Measurements from ENCODE around the gene PLXNB3.

Gene PLXNB3

GRCh38 chrX:153773741-153774575 lies 9.9 kb downstream of the PLXNB3 start:
- no peak for DNase-seq (ENCODE audit: low read depth in 2 of 2)

DNA sequence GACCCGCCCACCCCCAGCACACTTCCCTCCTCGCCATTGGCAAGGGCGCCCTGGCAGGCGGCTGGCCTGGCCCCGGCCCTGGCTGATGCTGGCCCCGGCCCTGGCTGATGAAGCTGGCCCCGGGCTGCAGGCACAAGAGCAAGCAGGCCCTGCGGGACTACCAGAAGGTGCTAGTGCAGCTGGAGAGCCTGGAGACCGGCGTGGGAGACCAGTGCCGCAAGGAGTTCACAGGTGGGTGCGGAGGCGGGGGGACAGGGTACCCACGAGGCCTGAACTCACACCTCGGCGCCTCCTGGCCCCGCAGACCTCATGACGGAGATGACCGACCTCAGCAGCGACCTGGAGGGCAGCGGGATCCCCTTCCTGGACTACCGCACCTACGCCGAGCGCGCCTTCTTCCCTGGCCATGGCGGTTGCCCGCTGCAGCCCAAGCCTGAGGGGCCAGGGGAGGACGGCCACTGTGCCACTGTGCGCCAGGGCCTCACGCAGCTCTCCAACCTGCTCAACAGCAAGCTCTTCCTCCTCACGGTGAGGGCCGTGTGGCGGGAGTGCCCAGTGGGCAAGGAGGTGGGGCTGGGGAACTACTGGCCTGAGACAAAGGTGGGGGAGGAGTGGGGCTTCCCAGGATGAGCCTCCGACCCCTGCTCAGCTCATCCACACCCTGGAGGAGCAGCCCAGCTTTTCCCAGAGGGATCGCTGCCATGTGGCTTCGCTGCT lies 10.7 kb downstream of the PLXNB3 start:
- no peak for DNase-seq (ENCODE audit: low read depth in 2 of 2)

DNA sequence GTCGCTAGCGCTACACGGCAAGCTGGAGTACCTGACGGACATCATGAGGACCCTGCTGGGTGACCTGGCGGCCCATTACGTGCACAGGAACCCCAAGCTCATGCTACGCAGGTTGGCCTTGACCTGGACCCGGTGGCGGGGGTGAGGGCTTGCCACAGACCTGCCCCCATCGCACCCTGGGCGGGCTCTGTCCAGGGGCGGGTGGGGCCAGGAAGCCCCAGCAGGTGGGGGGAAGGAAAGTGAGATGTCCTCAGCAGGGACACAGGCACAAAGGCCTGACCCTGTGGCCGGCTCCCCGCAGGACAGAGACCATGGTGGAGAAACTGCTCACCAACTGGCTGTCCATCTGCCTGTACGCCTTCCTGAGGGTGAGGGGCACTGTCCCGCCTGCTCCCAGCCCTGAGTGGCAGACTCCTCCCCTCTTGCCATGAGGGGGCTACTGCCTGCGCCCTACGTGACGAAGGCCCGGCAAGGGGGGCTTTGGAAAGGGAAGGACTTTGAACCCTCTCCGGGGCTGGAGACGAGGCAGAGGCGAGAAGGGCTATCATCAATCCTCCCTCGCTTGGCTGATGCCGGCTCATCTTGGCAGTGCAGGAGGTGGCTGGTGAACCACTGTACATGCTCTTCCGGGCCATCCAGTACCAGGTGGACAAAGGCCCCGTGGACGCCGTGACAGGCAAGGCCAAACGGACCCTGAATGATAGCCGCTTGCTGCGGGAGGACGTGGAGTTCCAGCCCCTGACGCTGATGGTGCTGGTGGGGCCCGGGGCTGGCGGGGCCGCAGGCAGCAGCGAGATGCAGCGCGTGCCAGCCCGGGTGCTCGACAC lies 11.5 kb downstream of the PLXNB3 start:
- no peak for DNase-seq (ENCODE audit: low read depth in 2 of 2)

DNA sequence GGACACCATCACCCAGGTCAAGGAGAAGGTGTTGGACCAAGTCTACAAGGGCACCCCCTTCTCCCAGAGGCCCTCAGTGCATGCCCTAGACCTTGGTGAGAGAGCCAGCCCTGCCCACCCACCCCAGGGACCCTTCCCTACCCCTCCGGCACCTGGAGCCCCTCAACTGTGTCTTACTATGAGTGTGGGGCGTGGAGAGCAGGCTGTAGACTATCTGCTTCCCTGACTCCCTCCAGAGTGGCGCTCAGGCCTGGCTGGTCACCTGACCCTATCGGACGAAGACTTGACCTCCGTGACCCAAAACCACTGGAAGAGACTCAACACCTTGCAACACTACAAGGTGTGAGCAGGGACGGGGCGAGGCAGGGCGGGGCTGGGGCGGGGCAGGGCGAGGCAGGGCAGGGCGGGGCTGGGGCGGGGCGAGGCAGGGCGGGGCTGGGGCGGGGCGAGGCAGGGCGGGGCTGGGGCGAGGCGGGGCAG lies 12.1 kb downstream of the PLXNB3 start:
- DNase-seq (ENCODE audit: low read depth in 2 of 2), result no peak

GRCh38 chrX:153776611-153777045 lies 12.6 kb downstream of the PLXNB3 start:
- no peak for DNase-seq (ENCODE audit: low read depth in 2 of 2)

DNA sequence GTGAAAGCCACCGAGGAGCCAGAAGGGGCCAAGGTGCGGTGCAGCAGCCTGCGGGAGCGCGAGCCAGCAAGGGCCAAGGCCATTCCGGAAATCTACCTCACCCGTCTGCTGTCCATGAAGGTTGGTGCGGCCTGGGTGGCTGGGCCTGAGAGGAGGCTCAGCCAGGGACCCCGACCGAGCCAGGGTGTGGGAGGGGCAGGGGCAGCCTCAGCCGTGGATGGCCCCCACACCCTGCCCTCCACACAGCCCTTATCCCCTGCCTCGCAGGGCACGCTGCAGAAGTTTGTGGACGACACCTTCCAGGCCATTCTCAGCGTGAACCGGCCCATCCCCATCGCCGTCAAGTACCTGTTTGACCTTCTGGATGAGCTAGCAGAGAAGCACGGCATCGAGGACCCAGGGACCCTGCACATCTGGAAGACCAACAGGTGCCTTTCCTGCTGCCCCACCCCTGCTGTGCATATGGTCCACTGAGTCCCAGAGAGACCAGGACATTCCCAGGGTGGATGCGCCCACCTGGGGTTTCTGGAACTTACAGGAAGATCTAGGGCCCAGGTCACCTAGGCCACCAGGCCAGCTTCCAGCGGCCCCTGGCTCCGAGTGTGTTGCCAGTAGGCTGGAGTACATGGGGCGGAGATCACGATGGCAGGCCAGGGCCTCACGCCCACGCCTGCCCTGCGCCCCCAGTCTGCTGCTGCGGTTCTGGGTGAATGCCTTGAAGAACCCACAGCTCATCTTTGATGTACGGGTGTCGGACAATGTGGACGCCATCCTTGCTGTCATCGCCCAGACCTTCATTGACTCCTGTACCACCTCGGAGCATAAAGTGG lies 13.4 kb downstream of the PLXNB3 start:
- DNase-seq (ENCODE audit: low read depth in 2 of 2), result no peak

GRCh38 chrX:153778181-153778580 lies 14.1 kb downstream of the PLXNB3 start:
- DNase-seq (ENCODE audit: low read depth in 2 of 2), result no peak

- DNase-seq (ENCODE audit: low read depth in 2 of 2), result no peak
Measured at GRCh38 chrX:153778684-153779101, 14.6 kb downstream of the PLXNB3 start.

GRCh38 chrX:153779891-153780677 lies 16.0 kb downstream of the PLXNB3 start:
- no peak for DNase-seq (ENCODE audit: low read depth in 2 of 2)

DNA sequence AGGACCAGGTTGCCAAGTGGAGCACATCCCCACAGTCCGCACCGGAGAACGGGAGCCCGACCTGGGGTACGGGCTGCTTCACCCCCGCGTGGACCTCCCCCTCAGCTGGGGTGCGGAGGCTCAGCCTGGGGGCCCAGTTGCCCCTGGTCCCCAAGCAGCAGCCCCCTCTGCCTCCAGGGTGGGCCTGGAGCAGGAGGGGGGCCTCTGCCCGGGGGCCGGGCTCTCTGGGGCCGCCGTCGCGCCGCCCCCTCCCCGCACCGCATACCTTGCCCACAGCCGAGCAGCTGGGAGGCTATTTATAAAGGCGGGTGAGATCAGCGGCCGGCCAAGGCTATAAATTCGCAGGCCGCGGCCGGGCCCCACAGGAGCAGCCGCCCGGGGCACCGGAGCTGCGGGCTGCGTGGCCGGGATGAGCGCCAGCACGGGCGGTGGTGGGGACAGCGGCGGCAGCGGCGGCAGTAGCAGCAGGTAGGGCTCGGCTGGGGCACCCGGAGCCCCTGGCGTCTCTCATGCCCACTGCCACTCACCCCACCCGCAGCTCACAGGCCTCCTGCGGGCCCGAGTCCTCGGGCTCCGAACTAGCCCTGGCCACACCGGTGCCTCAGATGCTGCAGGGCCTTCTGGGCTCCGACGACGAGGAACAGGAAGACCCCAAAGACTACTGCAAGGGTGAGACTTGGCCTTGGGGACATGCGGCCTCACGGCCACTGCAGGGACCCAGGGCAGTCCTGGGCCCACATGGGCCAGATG lies 16.8 kb downstream of the PLXNB3 start, which contains the start of gene SRPK3:
Gene SRPK3 (plus strand): TSS at position 364 of the 750 bp plus-strand sequence. CDS start 46 bp downstream, at position 410.
- DNase-seq (ENCODE audit: low read depth in 2 of 2), result no peak

GRCh38 chrX:153781428-153782047 lies 17.5 kb downstream of the PLXNB3 start:
- no peak for DNase-seq (ENCODE audit: low read depth in 2 of 2)

DNA sequence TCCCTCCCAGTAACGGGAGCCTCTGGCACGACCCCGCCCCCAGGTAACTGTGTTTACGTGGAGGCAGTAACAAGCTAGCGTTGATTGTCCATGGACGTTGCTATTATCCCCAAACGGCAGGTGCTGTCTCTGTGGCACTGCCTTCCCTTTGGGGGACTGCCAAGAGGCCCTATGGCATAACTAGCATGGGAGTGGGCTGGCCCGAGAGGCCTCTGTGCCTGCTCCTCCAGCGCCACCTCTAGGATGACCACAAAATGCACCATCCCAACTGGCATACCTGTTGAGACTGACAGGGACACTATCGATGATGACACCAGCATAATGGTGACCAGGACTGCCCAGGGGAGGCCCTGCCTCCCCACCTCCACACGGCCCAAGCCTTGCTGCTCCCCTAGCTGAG lies 18.3 kb downstream of the PLXNB3 start:
- DNase-seq (ENCODE audit: low read depth in 2 of 2), result no peak

DNA sequence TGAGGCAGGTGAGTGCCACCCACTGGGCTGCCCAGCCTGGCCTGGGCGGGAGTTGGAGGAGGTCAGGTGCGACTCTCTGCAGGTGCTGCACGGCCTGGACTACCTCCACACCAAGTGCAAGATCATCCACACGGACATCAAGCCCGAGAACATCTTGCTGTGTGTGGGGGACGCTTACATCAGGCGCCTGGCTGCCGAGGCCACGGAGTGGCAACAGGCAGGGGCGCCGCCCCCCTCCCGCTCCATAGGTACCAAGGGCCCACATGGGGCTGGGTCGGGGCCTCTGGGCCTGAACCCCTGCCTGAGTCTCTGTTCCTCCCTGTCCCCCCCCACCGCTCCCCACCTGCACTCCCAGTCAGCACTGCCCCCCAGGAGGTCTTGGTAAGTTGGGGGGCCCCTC lies 18.8 kb downstream of the PLXNB3 start:
- DNase-seq (ENCODE audit: low read depth in 2 of 2), result no peak

DNA sequence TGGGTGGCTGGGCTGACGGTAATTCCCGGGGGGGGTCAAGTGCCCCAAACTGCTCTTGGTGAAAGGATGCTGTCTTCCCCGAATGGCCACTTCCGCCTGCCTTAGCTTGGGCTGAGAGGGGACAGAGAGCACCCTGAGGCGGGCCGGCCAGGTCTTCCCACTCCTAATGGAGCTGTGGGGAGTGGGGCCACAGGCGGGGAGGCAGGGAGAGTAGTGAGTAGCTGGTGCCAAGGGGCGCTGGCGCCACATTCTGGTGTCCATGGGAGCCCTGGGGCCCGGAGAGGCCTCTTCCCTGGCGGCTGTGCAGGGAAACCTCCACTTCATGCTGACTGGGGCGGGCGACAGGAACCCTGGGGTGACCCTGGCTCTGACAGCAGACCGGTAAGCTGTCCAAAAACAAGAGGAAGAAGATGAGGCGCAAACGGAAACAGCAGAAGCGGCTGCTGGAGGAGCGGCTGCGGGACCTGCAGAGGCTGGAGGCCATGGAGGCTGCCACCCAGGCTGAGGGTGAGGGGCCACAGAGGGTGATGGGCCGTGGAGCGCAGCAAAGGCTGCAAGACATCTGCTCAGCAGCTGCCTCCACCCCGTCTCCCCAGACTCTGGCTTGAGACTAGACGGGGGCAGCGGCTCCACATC lies 19.4 kb downstream of the PLXNB3 start:
- no peak for DNase-seq (ENCODE audit: low read depth in 2 of 2)

DNA sequence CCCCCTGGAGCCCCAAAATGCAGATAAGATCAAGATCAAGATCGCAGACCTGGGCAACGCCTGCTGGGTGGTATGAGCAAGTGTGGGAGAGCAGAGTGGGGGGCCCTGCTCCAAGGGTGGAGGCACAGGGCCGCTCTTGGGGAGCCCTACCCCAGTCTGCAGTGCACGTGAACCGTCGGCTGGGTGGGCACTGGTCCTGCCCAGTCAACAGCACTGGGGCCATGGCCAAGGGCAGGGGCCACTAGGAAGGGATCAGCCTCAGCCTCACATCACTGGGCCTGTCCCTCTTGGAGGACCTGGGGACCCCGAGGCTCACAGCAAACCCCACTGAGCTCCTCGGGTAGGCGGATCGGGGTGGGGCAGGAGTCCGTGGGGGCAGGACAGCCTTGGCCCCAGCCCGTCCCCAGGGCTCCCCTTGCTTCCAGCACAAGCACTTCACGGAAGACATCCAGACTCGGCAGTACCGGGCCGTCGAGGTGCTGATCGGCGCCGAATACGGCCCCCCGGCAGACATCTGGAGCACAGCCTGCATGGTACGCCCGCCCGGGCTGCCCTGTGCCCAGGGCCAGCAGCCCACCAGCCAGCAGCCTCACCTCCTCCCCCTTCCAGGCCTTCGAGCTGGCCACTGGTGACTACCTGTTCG lies 20.4 kb downstream of the PLXNB3 start:
- no peak for DNase-seq (ENCODE audit: low read depth in 2 of 2)

- no peak for DNase-seq (ENCODE audit: low read depth in 2 of 2)
Measured at GRCh38 chrX:153786669-153787068, 22.6 kb downstream of the PLXNB3 start.

GRCh38 chrX:153789654-153790053 lies 25.6 kb downstream of the PLXNB3 start:
- no peak for DNase-seq (ENCODE audit: low read depth in 2 of 2)
